IMR-90 (cell line): ENCODE measurements around the gene RPL23. TPM values are rescaled to one million over a fixed set of nuclear protein-coding genes. Genes with fewer than 3 reads are reported as not detected.

Experiments
- ATAC-seq: fragments of 200-7000 bp; cut with Tn5 transposase; 2 replicates; pipeline ENCODE4 v1.9.1; 2020; ENCODE audit warnings: low read depth, mild to moderate bottlenecking, moderate library complexity
- BruUV-seq: library from RNA; stranded (reverse); fragments of 400-500 nt; replicated peaks from 2 replicates; lab custom pipeline; 2021; lab: Mats Ljungman, UMichigan
- CTCF ChIA-PET: fragments of 300-600 bp; formaldehyde crosslinking; extraction: SDS; loops from one replicate; lab custom pipeline; 2021; ENCODE audit warnings: antibody characterized with exemption; lab: Yijun Ruan, JAX
- POLR2A ChIA-PET: fragments of 300-600 bp; sonication (Branson Sonifier 250); formaldehyde crosslinking; loops from one replicate; lab custom pipeline; 2022; ENCODE audit warnings: antibody characterized with exemption; ENCODE audit not compliant: unreplicated experiment; lab: Charles Lee
- DNase-seq: peaks from one replicate; pipeline ENCODE4 v3.0.0; 2013
- H2AFZ ChIP-seq: replicated peaks from 2 replicates; pipeline ENCODE3; 2013; ENCODE audit warnings: low read length, mild to moderate bottlenecking; ENCODE audit not compliant: poor library complexity
- H2AK5ac ChIP-seq: 2 replicates; pipeline ENCODE4 v1.6.1; 2013; ENCODE audit warnings: low read depth, low read length, inconsistent platforms
- H2AK9ac ChIP-seq: replicated peaks from 2 replicates; pipeline ENCODE3; 2013; ENCODE audit warnings: mild to moderate bottlenecking, low read depth, low read length, moderate library complexity; ENCODE audit not compliant: poor library complexity
- H2BK120ac ChIP-seq: 2 replicates; pipeline ENCODE4 v1.6.1; 2013; ENCODE audit warnings: low read depth, low read length, inconsistent platforms
- H2BK15ac ChIP-seq: 3 replicates; pipeline ENCODE4 v1.6.1; 2013; ENCODE audit warnings: low read depth, low read length, inconsistent platforms
- H2BK20ac ChIP-seq: 2 replicates; pipeline ENCODE4 v1.6.1; 2013; ENCODE audit warnings: low read depth, mild to moderate bottlenecking, inconsistent platforms, low read length, moderate library complexity
- H2BK5ac ChIP-seq: 2 replicates; pipeline ENCODE4 v1.6.1; 2013; ENCODE audit warnings: mild to moderate bottlenecking, low read depth, low read length, inconsistent platforms; ENCODE audit not compliant: poor library complexity, severe bottlenecking
- H3K14ac ChIP-seq: replicated peaks from 2 replicates; pipeline ENCODE4 v1.6.1; 2013; ENCODE audit warnings: low read depth, low read length, inconsistent platforms
- H3K18ac ChIP-seq: 2 replicates; pipeline ENCODE4 v1.6.1; 2013; ENCODE audit warnings: low read depth, low read length, control low read depth
- H3K23ac ChIP-seq: 2 replicates; pipeline ENCODE4 v1.6.1; 2013; ENCODE audit warnings: low read depth, low read length, inconsistent platforms
- H3K27ac ChIP-seq: 2 replicates; pipeline ENCODE4 v1.5.1; 2013; ENCODE audit warnings: mild to moderate bottlenecking, control low read depth, low read length; ENCODE audit not compliant: insufficient read depth
- H3K27me3 ChIP-seq: 2 replicates; pipeline ENCODE4 v1.6.1; 2013; ENCODE audit warnings: low read length; ENCODE audit not compliant: control insufficient read depth, insufficient read depth
- H3K36me3 ChIP-seq: 2 replicates; pipeline ENCODE4 v1.6.1; 2013; ENCODE audit warnings: low read length, mixed read lengths; ENCODE audit not compliant: control insufficient read depth, insufficient read depth
- H3K4ac ChIP-seq: 2 replicates; pipeline ENCODE4 v1.6.1; 2013; ENCODE audit warnings: low read depth, low read length, inconsistent platforms
- H3K4me1 ChIP-seq: 2 replicates; pipeline ENCODE4 v1.6.1; 2013; ENCODE audit warnings: low read length, mixed read lengths; ENCODE audit not compliant: control insufficient read depth, insufficient read depth
- H3K4me2 ChIP-seq: 2 replicates; pipeline ENCODE4 v1.6.1; 2013; ENCODE audit warnings: low read depth, mild to moderate bottlenecking, control low read depth, low read length, moderate library complexity
- H3K4me3 ChIP-seq: 2 replicates; pipeline ENCODE4 v1.5.1; 2013; ENCODE audit warnings: low read depth, mild to moderate bottlenecking, control low read depth, low read length, moderate library complexity; ENCODE audit not compliant: insufficient read depth
- H3K56ac ChIP-seq: 2 replicates; pipeline ENCODE4 v1.6.1; 2013; ENCODE audit warnings: low read length, inconsistent platforms; ENCODE audit not compliant: insufficient read depth; ENCODE audit errors: extremely low read depth
- H3K79me1 ChIP-seq, 2 experiments: 2 replicates each; pipeline ENCODE4 v1.6.1; 2013; ENCODE audit warnings: low read length in 2 of 2, inconsistent platforms in 1 of 2, low read depth in 1 of 2
- H3K9ac ChIP-seq: 2 replicates; pipeline ENCODE4 v1.6.1; 2013; ENCODE audit warnings: low read depth, low read length, control low read depth
- H3K9me1 ChIP-seq: 2 replicates; pipeline ENCODE4 v1.6.1; 2013; ENCODE audit warnings: low read length, inconsistent platforms; ENCODE audit not compliant: insufficient read depth
- H3K9me3 ChIP-seq: 2 replicates; pipeline ENCODE4 v1.6.1; 2013; ENCODE audit warnings: low read length; ENCODE audit not compliant: control insufficient read depth, insufficient read depth
- H4K20me1 ChIP-seq: 2 replicates; pipeline ENCODE4 v1.6.1; 2013; ENCODE audit warnings: low read length, inconsistent platforms; ENCODE audit not compliant: insufficient read depth
- H4K5ac ChIP-seq: 2 replicates; pipeline ENCODE4 v1.6.1; 2013; ENCODE audit warnings: mild to moderate bottlenecking, low read depth, low read length, control low read depth
- H4K8ac ChIP-seq, 2 experiments: 2 replicates each; pipeline ENCODE4 v1.6.1; 2013; ENCODE audit warnings: low read depth in 2 of 2, low read length in 2 of 2, control low read depth in 1 of 2, inconsistent platforms in 1 of 2
- H4K91ac ChIP-seq: 2 replicates; pipeline ENCODE4 v1.6.1; 2013; ENCODE audit warnings: low read depth, low read length, inconsistent platforms; ENCODE audit not compliant: insufficient read depth
- BHLHE40 ChIP-seq: fragments of 150-350 bp; IDR thresholded peaks from 2 replicates; pipeline ENCODE4 v1.6.1; 2016; ENCODE audit warnings: mild to moderate bottlenecking, low read depth, low read length
- CEBPB ChIP-seq: IDR thresholded peaks from 2 replicates; pipeline ENCODE4 v1.6.1; 2012; ENCODE audit warnings: low read depth, low read length, improper control_type of control experiment
- CHD1 ChIP-seq: IDR thresholded peaks from 2 replicates; pipeline ENCODE4 v1.6.1; 2012; ENCODE audit warnings: low read depth, low read length, improper control_type of control experiment
- CTCF ChIP-seq: conservative IDR thresholded peaks from 2 replicates; pipeline ENCODE4 v1.5.1; 2012; ENCODE audit warnings: mild to moderate bottlenecking, low read depth, low read length, improper control_type of control experiment
- ELK1 ChIP-seq: fragments of 150-350 bp; IDR thresholded peaks from 2 replicates; pipeline ENCODE4 v1.6.1; 2016; ENCODE audit warnings: low read depth, mild to moderate bottlenecking, low read length, moderate library complexity, borderline replicate concordance
- MAFK ChIP-seq: IDR thresholded peaks from 2 replicates; pipeline ENCODE4 v1.6.1; 2012; ENCODE audit warnings: low read depth, low read length, improper control_type of control experiment
- MAZ ChIP-seq: IDR thresholded peaks from 2 replicates; pipeline ENCODE4 v1.6.1; 2012; ENCODE audit warnings: low read depth, mild to moderate bottlenecking, low read length, improper control_type of control experiment, moderate library complexity, borderline replicate concordance
- MXI1 ChIP-seq: IDR thresholded peaks from 2 replicates; pipeline ENCODE4 v1.6.1; 2012; ENCODE audit warnings: low read depth, mild to moderate bottlenecking, low read length, moderate library complexity, borderline replicate concordance
- NFE2L2 ChIP-seq: fragments of 150-350 bp; IDR thresholded peaks from 2 replicates; pipeline ENCODE4 v1.6.1; 2016; ENCODE audit warnings: low read depth, mild to moderate bottlenecking, low read length
- POLR2A ChIP-seq: IDR thresholded peaks from 2 replicates; pipeline ENCODE4 v1.6.1; 2012; ENCODE audit warnings: mild to moderate bottlenecking, low read depth, low read length
- RAD21 ChIP-seq: IDR thresholded peaks from 2 replicates; pipeline ENCODE4 v1.6.1; 2012; ENCODE audit warnings: low read length, improper control_type of control experiment
- RCOR1 ChIP-seq: IDR thresholded peaks from 2 replicates; pipeline ENCODE4 v1.6.1; 2012; ENCODE audit warnings: mild to moderate bottlenecking, low read length, improper control_type of control experiment; ENCODE audit not compliant: insufficient replicate concordance
- RFX5 ChIP-seq: IDR thresholded peaks from 2 replicates; pipeline ENCODE4 v1.8.0; 2012; ENCODE audit warnings: low read depth, mild to moderate bottlenecking, low read length, moderate library complexity
- USF2 ChIP-seq: fragments of 150-350 bp; IDR thresholded peaks from 2 replicates; pipeline ENCODE4 v1.6.1; 2017; ENCODE audit warnings: mild to moderate bottlenecking, antibody characterized with exemption, low read length, low read depth
- WGBS, 2 experiments: methylation state at CpG; one replicate each; pipeline versions ENCODE4 v1.1.5 to v1.1.7; 2013; ENCODE audit warnings: missing lambda C conversion rate in 2 of 2; ENCODE audit not compliant: insufficient read length in 1 of 2; ENCODE audit errors: extremely low coverage in 2 of 2; 5-methylcytosine and 5-hydroxymethylcytosine counted together
- dilution Hi-C: fragments of 300-500 bp; cut with HindIII; formaldehyde crosslinking; loops from one replicate; pipeline ENCODE4 v1.14.3; 2018; ENCODE audit warnings: low sequenced_read_pairs; ENCODE audit not compliant: unreplicated experiment
- in situ Hi-C: fragments of 300-500 bp; cut with MboI; formaldehyde crosslinking; loops from 3 replicates; pipeline ENCODE4 v1.14.3; 2019; ENCODE audit warnings: low sequenced_read_pairs, inconsistent platforms, mixed read lengths
- intact Hi-C: fragments of 100-400 bp; cut with micrococcal nuclease; formaldehyde crosslinking; loops from 2 replicates; pipeline ENCODE4 v1.10.0; 2022
- polyA plus RNA-seq, 3 experiments: library from polyadenylated mRNA; depleted of rRNA; stranded (reverse); fragments of >200 nt; gene quantifications; 2 replicates each; pipeline ENCODE4 v1.2.3, GENCODE V29; 2012; ENCODE audit warnings: low replicate concordance in 1 of 3
- total RNA-seq: library from RNA; depleted of rRNA; stranded (reverse); fragments of >200 nt; gene quantifications from 2 replicates; pipeline ENCODE4 v1.2.3, GENCODE V29; 2012

The RPL23 gene
- total and polyA plus RNA-seq, 2 of the 4 experiments (the other 2 are of a cell fraction) = 1,170 to 2,308 TPM

- intact Hi-C loops = no loop called here
Observed at GRCh38 chr17:38857271-38857670, 3.8 kb upstream of the RPL23 start.

More at GRCh38 chr17:38857271-38857670, 3.8 kb upstream of the RPL23 start:
- Histone ChIP-seq H4K5ac (no peak overlapping the region), H2BK5ac (no peak overlapping the region), H3K18ac (no peak overlapping the region), H3K9ac (no peak overlapping the region), H3K4me1 (no peaks in the 10 kb centered on the region), H3K79me1 (peaks cover 0 to 13% of the 10 kb centered on the region in 2 experiments; a peak in 2 of 4 replicates), H2BK20ac (no peak overlapping the region), H2AK5ac (no peak overlapping the region), H3K36me3 (peaks cover 6% of the 10 kb centered on the region), H3K4ac (no peak overlapping the region), H3K9me3 (no peaks in the 10 kb centered on the region), H3K23ac (no peak overlapping the region), H3K27ac (no peak overlapping the region), H4K91ac (no peak overlapping the region), H2BK120ac (no peak overlapping the region), H4K8ac (no peak overlapping the region), H3K27me3 (no peaks in the 10 kb centered on the region), H4K20me1 (peaks cover 12% of the 10 kb centered on the region), H2BK15ac (no peak overlapping the region), H3K4me2 (no peak overlapping the region), H3K9me1 (0 out of 2 replicates have a peak, but pooled peaks cover 2% of the 10 kb centered on the region), H3K14ac (no peak overlapping the region), H3K56ac (no peak overlapping the region), H3K4me3 (no peak overlapping the region), H2AK9ac (no peak overlapping the region), H2AFZ (no peak overlapping the region)
- in situ Hi-C loops = no loop called here
- no TSS peak for BruUV-seq
- TF ChIP-seq ELK1 (no peak), RAD21 (no peak), BHLHE40 (no peak), NFE2L2 (no peak), CHD1 (no peak), USF2 (no peak), MAZ (no peak), MXI1 (no peak), CEBPB (no peak), MAFK (no peak), RFX5 (no peak), RCOR1 (no peak), POLR2A (no peak), CTCF (no peak)
- ATAC-seq = no peak
- 28% methylated on average over 2 of the region's 5 CpGs; no CpG with 5 or more reads in 1 of the 2 experiments for WGBS, 2 experiments
- POLR2A ChIA-PET = no interaction called here
- DNase-seq = no peak
- CTCF ChIA-PET = no interaction called here
- dilution Hi-C loops = no loop called here
